Measurements from ENCODE around the gene ATP8B2.
"Not testable (repeated sequence)": the region's sequence is repeated elsewhere in the genome, so short reads cannot be mapped to it uniquely, and the experiment has no call there.

GRCh38 chr1:154341366-154341765 is 16.0 kb downstream of the ATP8B2 start:
- TF ChIP-seq CTCF, POLR2A (IDR thresholded peaks at IDR 0.05): not testable (repeated sequence)
